H1 (cell line): ENCODE results near the gene CFC1B. TPM values are rescaled to one million over a fixed set of nuclear protein-coding genes. Genes with fewer than 3 reads are reported as not detected.
"Not testable (repeated sequence)": the region's sequence is repeated elsewhere in the genome, so short reads cannot be mapped to it uniquely, and the experiment has no call there.

Experiments used
- CTCF ChIA-PET: fragments of 300-600 bp; sonication (Branson Sonifier 250); formaldehyde crosslinking; loops from one replicate; lab custom pipeline; 2021; ENCODE audit not compliant: partially characterized antibody; lab: Charles Lee
- POLR2A ChIA-PET: fragments of 300-600 bp; sonication (Branson Sonifier 250); formaldehyde crosslinking; loops from one replicate; lab custom pipeline; 2021; ENCODE audit warnings: inconsistent platforms; ENCODE audit not compliant: partially characterized antibody; lab: Charles Lee
- DNase-seq, 2 experiments: peaks; one replicate each; pipeline versions ENCODE4 v3.0.0 to v3.0.0-alpha.2; 2010 to 2022; ENCODE audit warnings: low spot score in 2 of 2, low read depth in 1 of 2, mixed read lengths in 1 of 2
- FAIRE-seq: peaks from 2 replicates; lab custom pipeline; 2011; peaks lifted over from hg19 to GRCh38; lab: Jason Lieb, UNC
- H2AFZ ChIP-seq: 2 replicates; pipeline ENCODE4 v1.8.1; 2012; ENCODE audit warnings: low read length, inconsistent platforms
- H2AK5ac ChIP-seq: 2 replicates; pipeline ENCODE4 v1.6.1; 2013; ENCODE audit warnings: low read depth, low read length
- H2BK120ac ChIP-seq: replicated peaks from 2 replicates; pipeline ENCODE3; 2013; ENCODE audit warnings: low read depth, low read length, inconsistent platforms
- H2BK12ac ChIP-seq: 2 replicates; pipeline ENCODE4 v1.6.1; 2013; ENCODE audit warnings: low read depth, low read length
- H2BK15ac ChIP-seq: 2 replicates; pipeline ENCODE4 v1.6.1; 2013; ENCODE audit warnings: low read length
- H2BK20ac ChIP-seq: 2 replicates; pipeline ENCODE4 v1.6.1; 2013; ENCODE audit warnings: low read length
- H2BK5ac ChIP-seq: 2 replicates; pipeline ENCODE4 v1.6.1; 2013; ENCODE audit warnings: low read depth, low read length
- H3K14ac ChIP-seq: 2 replicates; pipeline ENCODE4 v1.6.1; 2013; ENCODE audit warnings: inconsistent platforms; ENCODE audit not compliant: insufficient read length
- H3K18ac ChIP-seq: 2 replicates; pipeline ENCODE4 v1.6.1; 2013; ENCODE audit warnings: low read length; ENCODE audit errors: extremely low read depth
- H3K23ac ChIP-seq: 2 replicates; pipeline ENCODE4 v1.6.1; 2013; ENCODE audit warnings: inconsistent platforms; ENCODE audit not compliant: insufficient read length
- H3K23me2 ChIP-seq: 2 replicates; pipeline ENCODE4 v1.6.1; 2013; ENCODE audit warnings: low read depth, low read length
- H3K27ac ChIP-seq: 2 replicates; pipeline ENCODE4 v1.6.1; 2011; ENCODE audit warnings: low read depth, low read length, inconsistent platforms
- H3K27me3 ChIP-seq, 4 experiments: replicated peaks in 1 of 4; 1 replicate in 1 of 4; 2 replicates in 3 of 4; pipeline versions ENCODE4 v1.6.1 to v1.8.1; 2011 to 2013; ENCODE audit warnings: low read length in 3 of 4, mild to moderate bottlenecking in 3 of 4, inconsistent platforms in 2 of 4, mixed read lengths in 2 of 4, moderate library complexity in 1 of 4; ENCODE audit not compliant: control insufficient read depth in 3 of 4, insufficient read depth in 3 of 4; ENCODE audit errors: extremely low read depth in 1 of 4
- H3K36me3 ChIP-seq, 4 experiments: 2 replicates each; pipeline versions ENCODE4 v1.6.1 to v1.8.1; 2011 to 2013; ENCODE audit warnings: mild to moderate bottlenecking in 4 of 4, low read length in 3 of 4, moderate library complexity in 2 of 4, control low read depth in 1 of 4, inconsistent platforms in 1 of 4; ENCODE audit not compliant: insufficient read depth in 4 of 4, control insufficient read depth in 2 of 4
- H3K4ac ChIP-seq: replicated peaks from 2 replicates; pipeline ENCODE3; 2013; ENCODE audit warnings: low read length, low read depth, mixed read lengths, inconsistent platforms; ENCODE audit not compliant: insufficient read length
- H3K4me1 ChIP-seq, 4 experiments: replicated peaks in 1 of 4; 1 replicate in 1 of 4; 2 replicates in 3 of 4; pipeline versions ENCODE4 v1.6.1 to v1.8.1; 2011 to 2013; ENCODE audit warnings: low read length in 3 of 4, inconsistent platforms in 2 of 4, mixed read lengths in 1 of 4; ENCODE audit not compliant: insufficient read depth in 4 of 4, control insufficient read depth in 3 of 4
- H3K4me2 ChIP-seq, 2 experiments: 2 replicates each; pipeline versions ENCODE4 v1.6.1 to v1.8.1; 2011 to 2013; ENCODE audit warnings: low read depth in 2 of 2, low read length in 2 of 2, control low read depth in 1 of 2, inconsistent platforms in 1 of 2, mild to moderate bottlenecking in 1 of 2; ENCODE audit not compliant: insufficient read depth in 1 of 2
- H3K4me3 ChIP-seq, 4 experiments: fragments of 200-600, 300-600 bp in 1 of 4; sonication (generic), shearing (Covaris generic), sonication (Bioruptor Twin) in 1 of 4; 2 replicates each; pipeline versions ENCODE4 v1.5.1 to v1.8.1; 2011 to 2016; ENCODE audit warnings: low read length in 4 of 4, low read depth in 3 of 4, control low read depth in 2 of 4, inconsistent platforms in 2 of 4, mild to moderate bottlenecking in 2 of 4, mixed read lengths in 1 of 4, moderate library complexity in 1 of 4; ENCODE audit not compliant: insufficient read depth in 2 of 4; ENCODE audit errors: extremely low read depth in 1 of 4
- H3K56ac ChIP-seq: replicated peaks from 2 replicates; pipeline ENCODE3; 2013; ENCODE audit warnings: low read depth, mild to moderate bottlenecking, mixed read lengths, low read length, inconsistent platforms; ENCODE audit not compliant: insufficient read length
- H3K79me1 ChIP-seq: 2 replicates; pipeline ENCODE4 v1.6.1; 2013; ENCODE audit warnings: low read depth, low read length, control low read depth
- H3K79me2 ChIP-seq, 2 experiments: 2 replicates each; pipeline versions ENCODE4 v1.6.1 to v1.8.1; 2012 to 2013; ENCODE audit warnings: low read length in 2 of 2, mild to moderate bottlenecking in 2 of 2, inconsistent platforms in 1 of 2; ENCODE audit not compliant: insufficient read depth in 2 of 2, control insufficient read depth in 1 of 2
- H3K9ac ChIP-seq, 4 experiments: replicated peaks in 1 of 4; 1 replicate in 1 of 4; 2 replicates in 3 of 4; pipeline versions ENCODE4 v1.6.1 to v1.8.1; 2011 to 2013; ENCODE audit warnings: low read depth in 3 of 4, low read length in 3 of 4, control low read depth in 2 of 4, mild to moderate bottlenecking in 2 of 4, moderate library complexity in 2 of 4, inconsistent platforms in 1 of 4; ENCODE audit errors: extremely low read depth in 1 of 4
- H3K9me3 ChIP-seq, 2 experiments: 2 replicates each; pipeline versions ENCODE4 v1.6.1 to v1.8.1; 2012 to 2013; ENCODE audit warnings: mild to moderate bottlenecking in 2 of 2, moderate library complexity in 2 of 2, control low read depth in 1 of 2, inconsistent platforms in 1 of 2, low read depth in 1 of 2, low read length in 1 of 2, mixed read lengths in 1 of 2; ENCODE audit not compliant: insufficient read depth in 2 of 2
- H4K20me1 ChIP-seq, 2 experiments: replicated peaks in 1 of 2; 2 replicates each; pipeline versions ENCODE3 to v1.8.1; 2011 to 2013; ENCODE audit warnings: inconsistent platforms in 2 of 2, low read length in 2 of 2, mild to moderate bottlenecking in 1 of 2; ENCODE audit not compliant: insufficient read depth in 2 of 2, control insufficient read depth in 1 of 2
- H4K5ac ChIP-seq: 2 replicates; pipeline ENCODE4 v1.6.1; 2013; ENCODE audit warnings: low read length, low read depth, mixed read lengths, inconsistent platforms; ENCODE audit not compliant: insufficient read length
- H4K8ac ChIP-seq: 2 replicates; pipeline ENCODE4 v1.8.0; 2013; ENCODE audit warnings: mild to moderate bottlenecking, moderate library complexity, low read length, inconsistent platforms; ENCODE audit not compliant: insufficient read depth; ENCODE audit errors: extremely low read depth
- H4K91ac ChIP-seq: replicated peaks from 2 replicates; pipeline ENCODE3; 2013; ENCODE audit warnings: low read length, mixed read lengths, inconsistent platforms; ENCODE audit not compliant: insufficient read length
- WGBS, 2 experiments: shearing (Covaris generic) in 1 of 2; methylation state at CpG; one replicate each; pipeline versions ENCODE4 v1.1.6 to v1.1.7; 2013 to 2015; ENCODE audit warnings: low lambda C conversion rate in 2 of 2, mixed read lengths in 2 of 2, inconsistent platforms in 1 of 2, low coverage in 1 of 2, missing lambda C conversion rate in 1 of 2; ENCODE audit not compliant: insufficient replicate concordance in 2 of 2, insufficient coverage in 1 of 2, insufficient read length in 1 of 2; ENCODE audit errors: extremely low coverage in 1 of 2, missing lambda C conversion rate in 1 of 2; 5-methylcytosine and 5-hydroxymethylcytosine counted together
- polyA plus RNA-seq, 7 experiments: library from polyadenylated mRNA; depleted of rRNA in 3 of 7; stranded (reverse) in 5 of 7; unstranded in 2 of 7; fragments of >200 nt in 5 of 7; fragments of 200-250 nt in 2 of 7; gene quantifications; 1 replicate in 5 of 7; 2 replicates in 1 of 7; 4 replicates in 1 of 7; pipeline versions ENCODE4 v1.2.1 to v1.2.3, GENCODE V29; 2011 to 2013; ENCODE audit warnings: missing spikeins in 2 of 7, mixed read lengths in 2 of 7
- total RNA-seq: library from RNA; stranded (reverse); fragmentation: NEBNext Ultra II Directional; extraction: Animal tissue kit (Norgen Biotek cat#: 25700); gene quantifications from 2 replicates; pipeline ENCODE4 v1.2.1, GENCODE V29; 2021

The CFC1B gene
- total and polyA plus RNA-seq, 2 of the 8 experiments (the other 6 are each of a cell fraction or from before 2014, with no cell fraction given) = 0.11 TPM; not detected in 1

DNA sequence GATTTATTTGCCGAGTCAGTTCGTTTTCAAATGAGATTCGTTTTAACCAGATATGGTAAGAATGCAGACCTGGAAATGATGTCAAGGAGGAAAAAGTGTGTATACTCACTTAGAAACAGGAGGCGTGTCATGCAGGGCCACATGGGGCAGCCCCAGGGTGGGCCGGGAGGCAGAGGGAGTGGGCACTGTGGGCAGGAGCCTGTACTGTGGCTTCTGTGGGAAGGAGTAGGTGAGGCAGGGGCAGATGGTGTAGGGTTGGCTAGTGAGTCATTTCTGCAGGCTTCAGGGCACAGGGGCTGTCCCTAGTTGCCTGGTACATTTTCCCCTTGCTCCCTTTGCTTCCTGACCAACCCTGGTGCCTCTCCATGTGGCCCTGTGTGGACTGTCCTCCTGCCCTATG lies 10.2 kb downstream of the CFC1B start:
- H4K5ac ChIP-seq = not testable (repeated sequence)

DNA sequence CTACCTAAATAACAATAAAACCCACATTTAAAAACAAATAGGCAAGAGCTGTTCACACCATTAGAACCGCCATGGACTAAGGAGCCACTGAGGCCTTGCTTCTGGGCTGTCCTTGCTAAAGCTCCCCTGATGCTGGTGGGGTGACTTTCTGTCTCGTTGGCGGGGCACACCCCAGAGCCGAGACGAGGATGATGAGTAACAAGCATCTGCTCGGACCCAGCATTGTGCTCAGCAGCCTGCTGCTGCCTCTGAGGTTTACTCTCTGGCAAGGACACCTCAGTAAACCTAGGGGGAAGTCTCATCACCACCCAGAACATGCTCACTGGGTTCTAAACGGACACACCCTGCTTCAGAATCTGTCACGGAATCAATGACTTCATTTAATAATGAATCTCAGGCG lies 10.7 kb downstream of the CFC1B start:
- H4K20me1 ChIP-seq, H3K23me2 ChIP-seq, H2BK12ac ChIP-seq, H3K27me3 ChIP-seq, H3K79me1 ChIP-seq, H4K8ac ChIP-seq, H3K23ac ChIP-seq, H2BK120ac ChIP-seq, H3K4me2 ChIP-seq, H3K14ac ChIP-seq, H3K9me3 ChIP-seq, H2AFZ ChIP-seq, CTCF ChIA-PET, H2BK5ac ChIP-seq, H3K79me2 ChIP-seq, FAIRE-seq, POLR2A ChIA-PET, H3K4me3 ChIP-seq, H2BK15ac ChIP-seq, DNase-seq, H3K9ac ChIP-seq, H3K56ac ChIP-seq, H2AK5ac ChIP-seq, H4K5ac ChIP-seq, H3K4me1 ChIP-seq, H3K27ac ChIP-seq, H3K18ac ChIP-seq, H2BK20ac ChIP-seq, H3K4ac ChIP-seq, H3K36me3 ChIP-seq, H4K91ac ChIP-seq: not testable (repeated sequence)
- WGBS, 2 experiments = no CpG with 5 or more reads among the region's 9 CpGs

More for the DNA sequence above, 10.2 kb downstream of the CFC1B start:
- DNase-seq, H2BK15ac ChIP-seq, H3K9me3 ChIP-seq, H4K8ac ChIP-seq, H3K79me2 ChIP-seq, H3K23me2 ChIP-seq, H3K18ac ChIP-seq, FAIRE-seq, H3K56ac ChIP-seq, H4K91ac ChIP-seq, H3K4ac ChIP-seq, H2BK5ac ChIP-seq, H3K36me3 ChIP-seq, H3K14ac ChIP-seq, H3K79me1 ChIP-seq, H3K4me3 ChIP-seq, H2AK5ac ChIP-seq, H3K27ac ChIP-seq, H3K4me1 ChIP-seq, H2BK120ac ChIP-seq, H3K27me3 ChIP-seq, H2AFZ ChIP-seq, POLR2A ChIA-PET, H3K4me2 ChIP-seq, CTCF ChIA-PET, H3K9ac ChIP-seq, H2BK12ac ChIP-seq, H4K20me1 ChIP-seq, H3K23ac ChIP-seq, H2BK20ac ChIP-seq: not testable (repeated sequence)
- no CpG with 5 or more reads among the region's 5 CpGs for WGBS, 2 experiments
